ENCODE measurements around the gene EPRS1. TPM values are rescaled to one million over a fixed set of nuclear protein-coding genes. Genes with fewer than 3 reads are reported as not detected.

EPRS1 gene
- polyA plus RNA-seq, 1 of the 3 experiments (the other 2 are of a cell fraction), result 23.4 TPM

Other genes with a start within 250 kb of the EPRS1 start
- gene SLC30A10, start 117.9 kb downstream of the EPRS1 start, polyA plus RNA-seq (2012; rRNA removed), result 0.02 TPM in 2 replicates
- gene BPNT1, start 43.3 kb upstream of the EPRS1 start, polyA plus RNA-seq (2012; rRNA removed), result 44.6 and 62.5 TPM in 2 replicates
- 25.7 and 30.0 TPM in 2 replicates for gene IARS2, start 47.6 kb upstream of the EPRS1 start, polyA plus RNA-seq (2012; rRNA removed)
- 9.3 and 11.7 TPM in 2 replicates for gene RAB3GAP2, start 225.9 kb upstream of the EPRS1 start, polyA plus RNA-seq (2012; rRNA removed)

Data from SK-N-SH (cell line).